Right lobe of liver (tissue), 6 donors: ENCODE measurements around the gene ANKS1B. TPM values are rescaled to one million over a fixed set of nuclear protein-coding genes. Genes with fewer than 3 reads are reported as not detected.

Experiments
- ATAC-seq, 4 donors: fragments of 200-7000 bp; cut with Tn5 transposase; one replicate each; pipeline ENCODE4 v1.9.1; 2020; ENCODE audit warnings: mild to moderate bottlenecking in 4 of 4, moderate library complexity in 4 of 4
- DNase-seq, 3 donors: peaks; one replicate each; pipeline ENCODE4 v3.0.0-alpha.2; 2020
- H3K27ac ChIP-seq, 3 donors: fragments of 200-600 bp; one replicate each; pipeline ENCODE4 v1.8.0; 2022
- H3K27me3 ChIP-seq, 2 donors: fragments of 200-600 bp; one replicate each; pipeline ENCODE4 v1.8.0; 2022
- H3K36me3 ChIP-seq, 4 donors: fragments of 200-600 bp; sonication (generic) in 1 of 4; one replicate each; pipeline versions ENCODE4 v1.5.1 to v1.8.0; 2017 to 2022; ENCODE audit warnings: control low read depth in 1 of 4
- H3K4me1 ChIP-seq, 4 donors: fragments of 200-600 bp; sonication (generic) in 1 of 4; one replicate each; pipeline versions ENCODE4 v1.5.1 to v1.8.0; 2017 to 2022; ENCODE audit warnings: control low read depth in 1 of 4
- H3K4me3 ChIP-seq, 3 donors: fragments of 200-600 bp; one replicate each; pipeline ENCODE4 v1.8.0; 2022
- H3K9me3 ChIP-seq, 4 donors: fragments of 200-600 bp; sonication (generic) in 1 of 4; one replicate each; pipeline versions ENCODE4 v1.5.1 to v1.8.0; 2017 to 2022; ENCODE audit warnings: control low read depth in 1 of 4
- CTCF ChIP-seq, 4 donors: fragments of 200-600 bp in 3 of 4; fragments of 450-650 bp in 1 of 4; IDR thresholded peaks; one replicate each; pipeline versions ENCODE4 v1.5.1 to v1.8.0; 2016 to 2022; ENCODE audit warnings: antibody characterized with exemption in 4 of 4, mild to moderate bottlenecking in 2 of 4
- POLR2A ChIP-seq: fragments of 450-650 bp; IDR thresholded peaks from one replicate; pipeline ENCODE4 v1.6.1; 2017; ENCODE audit warnings: antibody characterized with exemption, mild to moderate bottlenecking
- WGBS: methylation state at CpG from one replicate; pipeline ENCODE4 v1.1.6; 2018; ENCODE audit warnings: low coverage, low lambda C conversion rate; ENCODE audit not compliant: insufficient coverage; ENCODE audit errors: missing lambda C conversion rate; 5-methylcytosine and 5-hydroxymethylcytosine counted together
- intact Hi-C, 2 donors: fragments of 100-400 bp; cut with DNase I; formaldehyde crosslinking; loops; one replicate each; pipeline versions ENCODE4 v1.11.2 to v1.14.1; 2022
- total RNA-seq, 6 experiments: library from RNA; depleted of rRNA in 2 of 6; stranded (reverse); fragments of >200 nt in 2 of 6; fragmentation: NEBNext Ultra II Directional in 3 of 6; extraction: Animal tissue kit (Norgen Biotek cat#: 25700) in 3 of 6; gene quantifications; one replicate each; pipeline versions ENCODE4 v1.1.0 to v1.2.4, GENCODE V29; 2016 to 2023
- donor health status: DM: no; HTN: yes; CAD: no.
- donor health status: DM: no; HTN: no; CAD: no.
- donor health status: DM: no; HTN: no; CAD: no.
- donor health status: DM: no; HTN: yes; CAD: no.
- donor health status: DM: no; HTN: yes; CAD: no.

ANKS1B gene
- total RNA-seq, 6 experiments from 2014 or later, result 0.17 to 1.9 (median 0.44) TPM; not detected in 1

- Histone ChIP-seq H3K27ac (no peak overlapping the region), H3K36me3 (no peaks in the 10 kb centered on the region), H3K9me3 (no peaks in the 10 kb centered on the region), H3K4me3 (no peak overlapping the region), H3K27me3 (no peaks in the 10 kb centered on the region), H3K4me1 (no peaks in the 10 kb centered on the region)
- WGBS, result 43% methylated on average over 5 of the region's 5 CpGs
- no peak for DNase-seq
- no peak for ATAC-seq
- TF ChIP-seq POLR2A, result no peak
- TF ChIP-seq CTCF (IDR thresholded peaks at IDR 0.05), result no peak
- intact Hi-C loops, result no loop called here
Measured at GRCh38 chr12:99111600-99111999, 873.1 kb downstream of the ANKS1B start.

- 39% methylated on average over 3 of the region's 3 CpGs for WGBS
- Histone ChIP-seq H3K27ac (no peak overlapping the region), H3K36me3 (no peaks in the 10 kb centered on the region), H3K27me3 (no peaks in the 10 kb centered on the region), H3K4me1 (no peaks in the 10 kb centered on the region), H3K9me3 (no peaks in the 10 kb centered on the region), H3K4me3 (no peak overlapping the region)
- ATAC-seq (no peak), DNase-seq (no peak)
- TF ChIP-seq CTCF (IDR thresholded peaks at IDR 0.05) (no peak), POLR2A (no peak)
- intact Hi-C loops, result no loop called here
Measured at GRCh38 chr12:99110868-99111267, 873.9 kb downstream of the ANKS1B start.

- no peak overlapping the region for H3K27ac ChIP-seq
- H3K9me3 ChIP-seq, result no peaks in the 10 kb centered on the region
- DNase-seq, result no peak
- ATAC-seq, result no peak
- no peak overlapping the region for H3K4me3 ChIP-seq
- H3K4me1 ChIP-seq, result no peaks in the 10 kb centered on the region
- H3K36me3 ChIP-seq, result no peaks in the 10 kb centered on the region
- TF ChIP-seq POLR2A (no peak), CTCF (IDR thresholded peaks at IDR 0.05) (no peak)
- intact Hi-C loops, result no loop called here
- 40% methylated on average over 2 of the region's 2 CpGs for WGBS
- H3K27me3 ChIP-seq, result no peaks in the 10 kb centered on the region
Measured at GRCh38 chr12:99110212-99110611, 874.5 kb downstream of the ANKS1B start.

- Histone ChIP-seq H3K4me1 (no peaks in the 10 kb centered on the region), H3K27ac (no peak overlapping the region), H3K4me3 (no peak overlapping the region), H3K9me3 (no peaks in the 10 kb centered on the region), H3K36me3 (no peaks in the 10 kb centered on the region), H3K27me3 (no peaks in the 10 kb centered on the region)
- WGBS, result 79% methylated on average over 2 of the region's 2 CpGs
- no peak for TF ChIP-seq POLR2A
- no peak for TF ChIP-seq CTCF (IDR thresholded peaks at IDR 0.05)
- intact Hi-C loops, result no loop called here
- ATAC-seq, result no peak
- DNase-seq, result no peak
Measured at GRCh38 chr12:99108924-99109323, 875.8 kb downstream of the ANKS1B start.

- DNase-seq (no peak), ATAC-seq (no peak)
- H3K4me3 ChIP-seq, result no peak overlapping the region
- no peaks in the 10 kb centered on the region for H3K36me3 ChIP-seq
- no peaks in the 10 kb centered on the region for H3K9me3 ChIP-seq
- H3K27ac ChIP-seq, result no peak overlapping the region
- TF ChIP-seq POLR2A (no peak), CTCF (IDR thresholded peaks at IDR 0.05) (no peak)
- no peaks in the 10 kb centered on the region for H3K4me1 ChIP-seq
- intact Hi-C loops, result no loop called here
- H3K27me3 ChIP-seq, result no peaks in the 10 kb centered on the region
- WGBS, result 45% methylated on average over 2 of the region's 2 CpGs
Measured at GRCh38 chr12:99099786-99100185, 885.0 kb downstream of the ANKS1B start.
